OCI-LY3 (cell line): ENCODE data around the gene PCP2.

Experiments used
- H2AFZ ChIP-seq: fragments of 200-600, 300-600 bp; shearing (Covaris generic); 2 replicates; pipeline ENCODE4 v1.6.0; 2014; ENCODE audit warnings: antibody characterized with exemption, low read depth, low read length
- H3K27ac ChIP-seq: fragments of 200-600, 300-600 bp; sonication (generic); 2 replicates; pipeline ENCODE4 v1.5.1; 2014; ENCODE audit warnings: mild to moderate bottlenecking, low read length, moderate library complexity, mixed read lengths
- H3K27me3 ChIP-seq: fragments of 200-600, 300-600 bp; sonication (generic); 2 replicates; pipeline ENCODE4 v1.6.1; 2014; ENCODE audit warnings: low read depth, low read length, mixed read lengths
- H3K36me3 ChIP-seq: fragments of 200-600, 300-600 bp; sonication (generic); replicated peaks from 2 replicates; pipeline ENCODE3; 2014; ENCODE audit warnings: low read depth, low read length, mixed read lengths
- H3K4me1 ChIP-seq: fragments of 300-600, 200-600 bp; sonication (generic); 2 replicates; pipeline ENCODE4 v1.6.1; 2014; ENCODE audit warnings: low read length, mixed read lengths
- H3K4me2 ChIP-seq: fragments of 200-600, 300-600 bp; sonication (generic); 2 replicates; pipeline ENCODE4 v1.6.1; 2014; ENCODE audit warnings: low read length, mixed read lengths
- H3K4me3 ChIP-seq: fragments of 300-600, 200-600 bp; sonication (generic); 2 replicates; pipeline ENCODE4 v1.5.1; 2014; ENCODE audit warnings: antibody characterized with exemption, mild to moderate bottlenecking, low read length, moderate library complexity
- H3K79me2 ChIP-seq: fragments of 300-600, 200-600 bp; shearing (Covaris generic); 2 replicates; pipeline ENCODE4 v1.6.1; 2014; ENCODE audit warnings: mild to moderate bottlenecking, low read length, mixed read lengths
- H3K9ac ChIP-seq: fragments of 300-600, 200-600 bp; shearing (Covaris generic); 2 replicates; pipeline ENCODE4 v1.6.0; 2014; ENCODE audit warnings: mild to moderate bottlenecking, low read length, moderate library complexity
- H3K9me3 ChIP-seq: fragments of 200-600, 300-600 bp; shearing (Covaris generic); 2 replicates; pipeline ENCODE4 v1.6.1; 2014; ENCODE audit warnings: low read length, mixed read lengths; ENCODE audit not compliant: insufficient read depth
- H4K20me1 ChIP-seq: fragments of 200-600, 300-600 bp; sonication (generic); 2 replicates; pipeline ENCODE4 v1.6.1; 2016; ENCODE audit warnings: low read length, mixed read lengths; ENCODE audit not compliant: insufficient read depth
- CTCF ChIP-seq: fragments of 200-600, 300-600 bp; sonication (generic); IDR thresholded peaks from 2 replicates; pipeline ENCODE4 v1.5.1; 2014; ENCODE audit warnings: antibody characterized with exemption, low read length, low read depth
- EZH2phosphoT487 ChIP-seq: fragments of 200-600 bp; shearing (Covaris generic); IDR thresholded peaks from 2 replicates; pipeline ENCODE4 v1.6.1; 2018; ENCODE audit warnings: antibody characterized with exemption, mixed run types, low read depth

The PCP2 gene

GRCh38 chr19:7610491-7611240 is 22.9 kb downstream of the PCP2 start:
- no peaks in the 10 kb centered on the region for H3K9me3 ChIP-seq
- TF ChIP-seq CTCF (no peak), EZH2phosphoT487 (no peak)
- H3K79me2 ChIP-seq, result no peaks in the 10 kb centered on the region
- H3K27me3 ChIP-seq, result no peaks in the 10 kb centered on the region
- H4K20me1 ChIP-seq, result no peaks in the 10 kb centered on the region
- no peak overlapping the region for H2AFZ ChIP-seq
- H3K4me1 ChIP-seq, result no peaks in the 10 kb centered on the region
- H3K4me2 ChIP-seq, result no peak overlapping the region
- no peak overlapping the region for H3K27ac ChIP-seq
- H3K4me3 ChIP-seq, result no peak overlapping the region
- no peaks in the 10 kb centered on the region for H3K36me3 ChIP-seq
- H3K9ac ChIP-seq, result no peak overlapping the region

- Histone ChIP-seq H3K9ac (no peak overlapping the region), H3K27ac (no peak overlapping the region), H3K4me2 (no peak overlapping the region), H4K20me1 (no peaks in the 10 kb centered on the region), H3K79me2 (no peaks in the 10 kb centered on the region), H2AFZ (no peak overlapping the region), H3K4me1 (no peaks in the 10 kb centered on the region), H3K4me3 (no peak overlapping the region), H3K27me3 (no peaks in the 10 kb centered on the region), H3K36me3 (no peaks in the 10 kb centered on the region), H3K9me3 (no peaks in the 10 kb centered on the region)
- no peak for TF ChIP-seq EZH2phosphoT487
- no peak for TF ChIP-seq CTCF
Observed at GRCh38 chr19:7607874-7608560, 25.5 kb downstream of the PCP2 start.

- no peaks in the 10 kb centered on the region for H3K36me3 ChIP-seq
- no peaks in the 10 kb centered on the region for H3K79me2 ChIP-seq
- no peaks in the 10 kb centered on the region for H3K27me3 ChIP-seq
- no peak overlapping the region for H3K4me3 ChIP-seq
- no peak overlapping the region for H3K9ac ChIP-seq
- no peaks in the 10 kb centered on the region for H3K4me1 ChIP-seq
- H3K4me2 ChIP-seq, result no peak overlapping the region
- H3K9me3 ChIP-seq, result no peaks in the 10 kb centered on the region
- TF ChIP-seq EZH2phosphoT487 (no peak), CTCF (no peak)
- no peak overlapping the region for H2AFZ ChIP-seq
- H3K27ac ChIP-seq, result no peak overlapping the region
- no peaks in the 10 kb centered on the region for H4K20me1 ChIP-seq
Observed at GRCh38 chr19:7607212-7607873, 26.2 kb downstream of the PCP2 start.

GRCh38 chr19:7606289-7606688 is 27.2 kb downstream of the PCP2 start:
- Histone ChIP-seq H3K36me3 (no peaks in the 10 kb centered on the region), H3K4me3 (no peak overlapping the region), H3K4me2 (no peak overlapping the region), H3K4me1 (no peaks in the 10 kb centered on the region), H3K9ac (no peak overlapping the region), H3K9me3 (no peaks in the 10 kb centered on the region), H3K27me3 (no peaks in the 10 kb centered on the region), H3K27ac (no peak overlapping the region), H4K20me1 (no peaks in the 10 kb centered on the region), H3K79me2 (no peaks in the 10 kb centered on the region), H2AFZ (no peak overlapping the region)
- TF ChIP-seq CTCF (no peak), EZH2phosphoT487 (no peak)
